HFFc6 (cell line): Measurements from ENCODE around the gene SRSF8. TPM values are rescaled to one million over a fixed set of nuclear protein-coding genes. Genes with fewer than 3 reads are reported as not detected.

ENCODE experiments used
- DNase-seq: peaks from one replicate; pipeline ENCODE4 v3.0.0-alpha.2; 2018
- H3K27ac Mint-ChIP-seq: 2 replicates; pipeline ENCODE4 v1.8.0; 2020; ENCODE audit warnings: mild to moderate bottlenecking, mixed read lengths
- H3K27me3 Mint-ChIP-seq: 2 replicates; pipeline ENCODE4 v1.8.0; 2021; ENCODE audit warnings: mild to moderate bottlenecking, moderate library complexity, mixed read lengths; ENCODE audit not compliant: insufficient read depth
- H3K36me3 Mint-ChIP-seq: 2 replicates; pipeline ENCODE4 v1.8.0; 2021; ENCODE audit warnings: low read depth, mixed read lengths
- H3K4me1 Mint-ChIP-seq: 2 replicates; pipeline ENCODE4 v1.8.0; 2020; ENCODE audit warnings: low read depth, mixed read lengths
- H3K4me3 Mint-ChIP-seq: 2 replicates; pipeline ENCODE4 v1.8.0; 2020; ENCODE audit warnings: mild to moderate bottlenecking, moderate library complexity, mixed read lengths
- H3K9me3 Mint-ChIP-seq: 2 replicates; pipeline ENCODE4 v1.8.0; 2020; ENCODE audit warnings: mild to moderate bottlenecking, mixed read lengths
- CTCF ChIP-seq: fragments of 200-600 bp; sonication (generic); IDR thresholded peaks from 2 replicates; pipeline ENCODE4 v1.5.0; 2021; ENCODE audit warnings: antibody characterized with exemption, mild to moderate bottlenecking
- total RNA-seq, 6 experiments: library from RNA; stranded (reverse); fragmentation: NEBNext Ultra II Directional; extraction: Animal tissue kit (Norgen Biotek cat#: 25700); gene quantifications; 2 replicates in 1 of 6; 3 replicates in 5 of 6; pipeline ENCODE4 v1.2.3, GENCODE V29; 2021

The SRSF8 gene
- total RNA-seq, 6 experiments from 2014 or later = 27.7 to 35.6 (median 32.6) TPM

- Mint-ChIP-seq H3K4me3 (no peak overlapping the region), H3K27me3 (peaks cover 4% of the 10 kb centered on the region), H3K36me3 (peaks cover 9% of the 10 kb centered on the region; the same call in 1 of the 2 replicates), H3K9me3 (no peaks in the 10 kb centered on the region), H3K4me1 (peaks cover 29% of the 10 kb centered on the region), H3K27ac (0 out of 2 replicates have a peak overlapping the region, but pooled peaks have one; percentile 24)
- no peak for DNase-seq
- no peak for TF ChIP-seq CTCF
These were observed 3.8 kb downstream of the SRSF8 start for GRCh38 chr11:95070471-95070870.

- Mint-ChIP-seq H3K36me3 (peaks cover 9% of the 10 kb centered on the region; the same call in 1 of the 2 replicates), H3K27me3 (peaks cover 2% of the 10 kb centered on the region), H3K4me1 (peaks cover 28% of the 10 kb centered on the region), H3K27ac (no peak overlapping the region), H3K4me3 (no peak overlapping the region), H3K9me3 (no peaks in the 10 kb centered on the region)
- no peak for TF ChIP-seq CTCF
- no peak for DNase-seq
These were observed 6.2 kb downstream of the SRSF8 start for GRCh38 chr11:95072948-95073347.

GRCh38 chr11:95074792-95075563 lies 8.3 kb downstream of the SRSF8 start:
- Mint-ChIP-seq H3K27me3 (peaks cover 2% of the 10 kb centered on the region), H3K27ac (no peak overlapping the region), H3K4me3 (no peak overlapping the region), H3K4me1 (peaks cover 13% of the 10 kb centered on the region), H3K9me3 (no peaks in the 10 kb centered on the region), H3K36me3 (0 out of 2 replicates have a peak, but pooled peaks cover 4% of the 10 kb centered on the region)
- no peak for TF ChIP-seq CTCF
- DNase-seq = no peak

- DNase-seq = no peak
- Mint-ChIP-seq H3K4me3 (no peak overlapping the region), H3K9me3 (no peaks in the 10 kb centered on the region), H3K36me3 (no peaks in the 10 kb centered on the region), H3K27me3 (peaks cover 2% of the 10 kb centered on the region), H3K4me1 (peaks cover 6% of the 10 kb centered on the region), H3K27ac (no peak overlapping the region)
- TF ChIP-seq CTCF = no peak
These were observed 9.7 kb downstream of the SRSF8 start for GRCh38 chr11:95076416-95076815.

GRCh38 chr11:95076981-95077380 lies 10.3 kb downstream of the SRSF8 start:
- Mint-ChIP-seq H3K27me3 (peaks cover 2% of the 10 kb centered on the region; the same call in 1 of the 2 replicates), H3K9me3 (no peaks in the 10 kb centered on the region), H3K4me1 (peaks cover 6% of the 10 kb centered on the region), H3K27ac (no peak overlapping the region), H3K36me3 (no peaks in the 10 kb centered on the region), H3K4me3 (no peak overlapping the region)
- no peak for DNase-seq
- no peak for TF ChIP-seq CTCF
